A549 (cell line): ENCODE data around the gene LBR. TPM values are rescaled to one million over a fixed set of nuclear protein-coding genes. Genes with fewer than 3 reads are reported as not detected.

Source experiments
- ATAC-seq, 2 experiments: fragments of 200-7000 bp in 1 of 2; fragments of >200 bp in 1 of 2; cut with Nextera tagmentation in 1 of 2; cut with Tn5 transposase in 1 of 2; 3 replicates each; pipeline versions ENCODE4 v1.8.0 to v1.9.1; 2018 to 2020; ENCODE audit warnings: mild to moderate bottlenecking in 1 of 2, moderate library complexity in 1 of 2
- CTCF ChIA-PET: fragments of 300-600 bp; sonication (Branson Sonifier 250); formaldehyde crosslinking; extraction: SDS; loops from one replicate; lab custom pipeline; 2021; ENCODE audit warnings: antibody characterized with exemption, inconsistent platforms; lab: Yijun Ruan, JAX
- POLR2A ChIA-PET: fragments of 350-600 bp; formaldehyde crosslinking; extraction: SDS; loops from one replicate; lab custom pipeline; 2021; ENCODE audit warnings: antibody characterized with exemption, inconsistent platforms; lab: Yijun Ruan, JAX
- DNase-seq, 2 experiments: peaks; one replicate each; pipeline versions ENCODE4 v3.0.0 to v3.0.0-alpha.2; 2011 to 2016; ENCODE audit warnings: low read depth in 1 of 2, low spot score in 1 of 2
- FAIRE-seq: peaks from 2 replicates; lab custom pipeline; 2011; peaks lifted over from hg19 to GRCh38; lab: Jason Lieb, UNC
- H3K27ac ChIP-seq, 2 experiments: fragments of >200 bp; sonication (Bioruptor Twin); formaldehyde crosslinking; 3 replicates each; pipeline ENCODE4 v1.5.1; 2016 to 2017
- H3K4me1 ChIP-seq: fragments of >200 bp; sonication (Bioruptor Twin); formaldehyde crosslinking; 3 replicates; pipeline ENCODE4 v1.6.1; 2016
- H3K4me2 ChIP-seq: fragments of >200 bp; sonication (Bioruptor Twin); formaldehyde crosslinking; 3 replicates; pipeline ENCODE4 v1.6.1; 2016
- H3K4me3 ChIP-seq: fragments of >200 bp; sonication (Bioruptor Twin); formaldehyde crosslinking; 3 replicates; pipeline ENCODE4 v1.5.1; 2016
- H3K9me3 ChIP-seq: fragments of >200 bp; sonication (Bioruptor Twin); formaldehyde crosslinking; 3 replicates; pipeline ENCODE4 v1.6.1; 2016
- BCL3 ChIP-seq: fragments of >200 bp; sonication (Bioruptor Twin); formaldehyde crosslinking; IDR thresholded peaks from 3 replicates; pipeline ENCODE4 v1.6.1; 2016
- BHLHE40 ChIP-seq: IDR thresholded peaks from 2 replicates; pipeline ENCODE4 v1.6.1; 2012; ENCODE audit warnings: low read depth, low read length, inconsistent platforms
- CBX2 ChIP-seq: fragments of 200-600 bp; sonication (generic); IDR thresholded peaks from 2 replicates; pipeline ENCODE4 v1.6.1; 2016; ENCODE audit warnings: low read depth, mild to moderate bottlenecking, borderline replicate concordance
- CBX8 ChIP-seq: fragments of 200-600 bp; sonication (generic); IDR thresholded peaks from 2 replicates; pipeline ENCODE4 v1.6.1; 2016
- CHD4 ChIP-seq: fragments of 200-600 bp; sonication (generic); IDR thresholded peaks from 2 replicates; pipeline ENCODE4 v1.6.1; 2016; ENCODE audit warnings: antibody characterized with exemption, mild to moderate bottlenecking, borderline replicate concordance
- EHF ChIP-seq: fragments of 250-450 bp; sonication (Bioruptor Pico); IDR thresholded peaks from 2 replicates; pipeline ENCODE4 v1.5.0; 2020; ENCODE audit warnings: mild to moderate bottlenecking
- EHMT2 ChIP-seq: fragments of 200-600 bp; sonication (generic); IDR thresholded peaks from 2 replicates; pipeline ENCODE4 v1.6.1; 2016; ENCODE audit warnings: antibody characterized with exemption, low read depth, mild to moderate bottlenecking, moderate library complexity
- ESRRA ChIP-seq: fragments of 150-350 bp; IDR thresholded peaks from 2 replicates; pipeline ENCODE4 v1.6.1; 2014; ENCODE audit warnings: mild to moderate bottlenecking, low read length, borderline replicate concordance
- FOXS1 ChIP-seq: fragments of 250-450 bp; sonication (Bioruptor Pico); IDR thresholded peaks from 2 replicates; pipeline ENCODE4 v1.5.0; 2020; ENCODE audit warnings: mild to moderate bottlenecking, moderate library complexity
- HOXB5 ChIP-seq: fragments of 250-450 bp; sonication (Bioruptor Pico); IDR thresholded peaks from 2 replicates; pipeline ENCODE4 v1.5.0; 2020; ENCODE audit warnings: mild to moderate bottlenecking, moderate library complexity
- JUNB ChIP-seq: fragments of >200 bp; sonication (Bioruptor Twin); formaldehyde crosslinking; IDR thresholded peaks from 2 replicates; pipeline ENCODE4 v1.6.1; 2016
- MAFK ChIP-seq: fragments of 450-650 bp; IDR thresholded peaks from 2 replicates; pipeline ENCODE4 v1.6.1; 2014; ENCODE audit not compliant: partially characterized antibody
- MYC ChIP-seq: IDR thresholded peaks from 2 replicates; pipeline ENCODE4 v1.6.1; 2012; ENCODE audit warnings: mild to moderate bottlenecking, inconsistent platforms, low read length, improper control_type of control experiment, borderline replicate concordance
- NPAS2 ChIP-seq: fragments of 250-450 bp; sonication (Bioruptor Pico); IDR thresholded peaks from 2 replicates; pipeline ENCODE4 v1.8.0; 2022; ENCODE audit warnings: mild to moderate bottlenecking, moderate library complexity, borderline replicate concordance
- POLR2A ChIP-seq: IDR thresholded peaks from 2 replicates; pipeline ENCODE4 v1.6.1; 2012; ENCODE audit warnings: mild to moderate bottlenecking, low read length
- POLR2AphosphoS2 ChIP-seq: conservative IDR thresholded peaks from 2 replicates; pipeline ENCODE4 v1.6.1; 2012; ENCODE audit warnings: low read length, improper control_type of control experiment, inconsistent platforms
- RARB ChIP-seq: fragments of 250-450 bp; sonication (Bioruptor Pico); IDR thresholded peaks from 2 replicates; pipeline ENCODE4 v1.8.0; 2021; ENCODE audit warnings: mild to moderate bottlenecking, moderate library complexity
- RFX5 ChIP-seq: fragments of 450-650 bp; IDR thresholded peaks from 2 replicates; pipeline ENCODE4 v1.7.1; 2014; ENCODE audit warnings: antibody characterized with exemption, mild to moderate bottlenecking, moderate library complexity
- RNF2 ChIP-seq: fragments of 200-600 bp; sonication (generic); IDR thresholded peaks from 2 replicates; pipeline ENCODE4 v1.6.1; 2016; ENCODE audit warnings: low read depth, mild to moderate bottlenecking, antibody characterized with exemption, moderate library complexity, borderline replicate concordance
- SMC3 ChIP-seq: fragments of >200 bp; sonication (Bioruptor Twin); formaldehyde crosslinking; IDR thresholded peaks from 3 replicates; pipeline ENCODE4 v1.6.1; 2018; ENCODE audit warnings: inconsistent platforms
- TP53 ChIP-seq: fragments of 250-450 bp; sonication (Bioruptor Pico); IDR thresholded peaks from 2 replicates; pipeline ENCODE4 v1.5.0; 2021; ENCODE audit warnings: mild to moderate bottlenecking, moderate library complexity
- WGBS: methylation state at CpG from one replicate; pipeline ENCODE4 v1.1.6; 2017; ENCODE audit errors: missing lambda C conversion rate; 5-methylcytosine and 5-hydroxymethylcytosine counted together
- polyA plus RNA-seq, 4 experiments: library from polyadenylated mRNA; depleted of rRNA in 3 of 4; stranded (reverse); fragments of >200 nt; fragmentation: RNase III in 1 of 4; extraction: RNeasy Plus Mini Kit Qiagen cat#74134 plus additional on column Dnase treatment in 1 of 4; gene quantifications; 2 replicates in 3 of 4; 3 replicates in 1 of 4; pipeline ENCODE4 v1.2.3, GENCODE V29; 2011 to 2017
- TF ChIP-seq, protein P1 (sequence below): fragments of 150-350 bp; IDR thresholded peaks from 2 replicates; pipeline ENCODE4 v1.6.1; 2014; ENCODE audit warnings: low read depth, mild to moderate bottlenecking, low read length
- TF ChIP-seq, protein P2 (sequence below): fragments of >200 bp; sonication (Bioruptor Twin); formaldehyde crosslinking; IDR thresholded peaks from 3 replicates; pipeline ENCODE4 v1.5.1; 2016

Gene LBR
- polyA plus RNA-seq, 2 of the 4 experiments (the other 2 are of a cell fraction) = 40.8 to 68.7 TPM

- no peak for FAIRE-seq
- Histone ChIP-seq H3K27ac (no peak overlapping the region), H3K4me1 (no peaks in the 10 kb centered on the region; the same call in 2 of the 3 replicates), H3K9me3 (no peaks in the 10 kb centered on the region), H3K4me2 (no peak overlapping the region), H3K4me3 (no peak overlapping the region)
- ChIA-PET CTCF (interaction anchor here (1.3 to 24.4 kb wide), 7 partner anchors 10 to 519 kb away, joined by 3 to 429 read pairs (median 7); partner anchors contain the start of gene SRP9), POLR2A (interaction anchor here (1.2 kb wide), 1 partner anchor 308 kb away, joined by 3 read pairs; no protein-coding TSS in a partner anchor)
- 76% methylated on average over 5 of the region's 5 CpGs for WGBS
- TF ChIP-seq RNF2 (no peak), TP53 (CRISPR knock-in tag) (no peak), ESRRA (no peak), CBX8 (no peak), EHF (CRISPR knock-in tag) (no peak)
- no peak for ATAC-seq
- no peak for DNase-seq
Observed at GRCh38 chr1:225469051-225469450, 41.2 kb upstream of the LBR start.

DNA sequence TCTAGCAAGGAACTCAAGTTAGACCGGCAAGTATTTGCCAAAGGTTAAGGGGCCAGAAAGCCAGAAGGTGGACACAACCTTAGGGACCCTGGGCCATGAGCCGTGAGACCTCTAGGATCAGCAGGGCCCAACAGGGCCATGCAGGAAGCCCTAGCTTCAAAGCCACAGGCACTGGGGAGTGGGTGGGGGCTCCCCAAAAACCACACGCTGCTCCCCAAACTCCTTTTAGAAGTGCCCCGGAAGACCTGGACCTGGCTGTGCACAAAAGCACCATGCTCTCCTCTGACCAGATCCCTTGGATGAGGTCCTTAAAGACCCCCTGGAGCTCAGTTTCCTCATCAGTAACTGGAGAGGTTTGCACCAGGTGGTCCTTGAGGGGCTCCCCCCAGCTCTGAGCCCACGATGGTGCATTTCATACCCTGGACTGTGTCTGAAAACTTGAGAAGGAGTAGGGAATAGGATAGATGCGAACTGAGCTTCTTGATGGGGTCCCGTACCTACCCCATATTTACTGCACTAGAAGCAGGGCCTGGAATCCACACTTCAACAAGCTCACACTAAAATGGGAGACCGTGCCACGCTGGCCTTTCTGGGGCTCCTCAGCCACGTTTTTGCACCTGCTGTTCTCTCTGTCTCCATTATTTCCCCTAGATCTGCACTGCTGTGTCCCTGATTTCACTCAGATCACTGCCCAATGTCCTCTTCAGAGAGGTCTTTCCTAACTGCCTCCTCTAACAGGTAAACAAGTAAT is 40.6 kb upstream of the LBR start:
- Histone ChIP-seq H3K9me3 (no peaks in the 10 kb centered on the region), H3K27ac (no peak overlapping the region), H3K4me2 (no peak overlapping the region), H3K4me3 (no peak overlapping the region), H3K4me1 (peaks cover 5% of the 10 kb centered on the region; the same call in 2 of the 3 replicates)
- ChIA-PET POLR2A (interaction anchor here (1.2 kb wide), 1 partner anchor 309 kb away, joined by 3 read pairs; no protein-coding TSS in a partner anchor), CTCF (interaction anchor here (0.9 to 24.4 kb wide), 8 partner anchors 9 to 519 kb away, joined by 3 to 429 read pairs (median 6); partner anchors contain the start of gene SRP9)
- ATAC-seq = no peak
- no peak for DNase-seq
- FAIRE-seq = no peak
- 68% methylated on average over 10 of the region's 10 CpGs for WGBS
- TF ChIP-seq RNF2 (no peak), MYC (no peak), POLR2A (no peak), EHMT2 (no peak), SMC3 (no peak), POLR2AphosphoS2 (no peak), HOXB5 (CRISPR knock-in tag) (no peak), RFX5 (no peak), MAFK (no peak), CHD4 (no peak), JUNB (no peak), RARB (no peak), BHLHE40 (no peak), NPAS2 (CRISPR knock-in tag) (no peak), CBX2 (no peak), CBX8 (no peak), FOXS1 (CRISPR knock-in tag) (no peak), BCL3 (no peak)
- TF ChIP-seq, protein P1, sequence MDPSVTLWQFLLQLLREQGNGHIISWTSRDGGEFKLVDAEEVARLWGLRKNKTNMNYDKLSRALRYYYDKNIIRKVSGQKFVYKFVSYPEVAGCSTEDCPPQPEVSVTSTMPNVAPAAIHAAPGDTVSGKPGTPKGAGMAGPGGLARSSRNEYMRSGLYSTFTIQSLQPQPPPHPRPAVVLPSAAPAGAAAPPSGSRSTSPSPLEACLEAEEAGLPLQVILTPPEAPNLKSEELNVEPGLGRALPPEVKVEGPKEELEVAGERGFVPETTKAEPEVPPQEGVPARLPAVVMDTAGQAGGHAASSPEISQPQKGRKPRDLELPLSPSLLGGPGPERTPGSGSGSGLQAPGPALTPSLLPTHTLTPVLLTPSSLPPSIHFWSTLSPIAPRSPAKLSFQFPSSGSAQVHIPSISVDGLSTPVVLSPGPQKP = no peak
- TF ChIP-seq, protein P2, sequence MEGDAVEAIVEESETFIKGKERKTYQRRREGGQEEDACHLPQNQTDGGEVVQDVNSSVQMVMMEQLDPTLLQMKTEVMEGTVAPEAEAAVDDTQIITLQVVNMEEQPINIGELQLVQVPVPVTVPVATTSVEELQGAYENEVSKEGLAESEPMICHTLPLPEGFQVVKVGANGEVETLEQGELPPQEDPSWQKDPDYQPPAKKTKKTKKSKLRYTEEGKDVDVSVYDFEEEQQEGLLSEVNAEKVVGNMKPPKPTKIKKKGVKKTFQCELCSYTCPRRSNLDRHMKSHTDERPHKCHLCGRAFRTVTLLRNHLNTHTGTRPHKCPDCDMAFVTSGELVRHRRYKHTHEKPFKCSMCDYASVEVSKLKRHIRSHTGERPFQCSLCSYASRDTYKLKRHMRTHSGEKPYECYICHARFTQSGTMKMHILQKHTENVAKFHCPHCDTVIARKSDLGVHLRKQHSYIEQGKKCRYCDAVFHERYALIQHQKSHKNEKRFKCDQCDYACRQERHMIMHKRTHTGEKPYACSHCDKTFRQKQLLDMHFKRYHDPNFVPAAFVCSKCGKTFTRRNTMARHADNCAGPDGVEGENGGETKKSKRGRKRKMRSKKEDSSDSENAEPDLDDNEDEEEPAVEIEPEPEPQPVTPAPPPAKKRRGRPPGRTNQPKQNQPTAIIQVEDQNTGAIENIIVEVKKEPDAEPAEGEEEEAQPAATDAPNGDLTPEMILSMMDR = no peak
